HuH-7 (cell line): Measurements from ENCODE around the gene CARS1.

Experiments used
- DNase-seq: peaks from one replicate; pipeline ENCODE4 v3.0.0; 2011; ENCODE audit warnings: low spot score

CARS1 gene

GRCh38 chr11:3037040-3037944, 19.9 kb downstream of the CARS1 start:
- DNase-seq = peak; percentile 72

- DNase-seq = no peak
These were observed 20.8 kb downstream of the CARS1 start for GRCh38 chr11:3036419-3036818.

DNA sequence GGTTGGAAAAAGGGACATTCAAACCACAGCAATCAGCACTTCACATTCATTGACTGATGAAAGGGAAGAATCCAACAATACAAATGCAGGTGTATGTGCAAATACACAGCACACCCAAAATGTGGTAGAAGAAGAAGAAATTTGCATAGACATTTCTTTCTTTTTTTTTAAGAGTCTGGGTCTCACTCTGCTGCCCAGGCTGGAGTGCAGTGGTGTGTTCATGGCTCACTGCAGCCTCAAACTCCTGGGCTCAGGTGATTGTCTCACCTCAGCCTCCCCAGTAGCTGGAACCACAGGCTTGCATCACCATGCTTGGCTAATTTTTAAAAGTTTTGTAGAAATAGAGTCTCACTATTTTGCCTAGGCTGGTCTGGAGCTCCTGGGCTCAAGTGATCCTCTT, 21.9 kb downstream of the CARS1 start:
- DNase-seq = no peak

GRCh38 chr11:3030289-3031070, 26.7 kb downstream of the CARS1 start:
- DNase-seq = no peak

DNA sequence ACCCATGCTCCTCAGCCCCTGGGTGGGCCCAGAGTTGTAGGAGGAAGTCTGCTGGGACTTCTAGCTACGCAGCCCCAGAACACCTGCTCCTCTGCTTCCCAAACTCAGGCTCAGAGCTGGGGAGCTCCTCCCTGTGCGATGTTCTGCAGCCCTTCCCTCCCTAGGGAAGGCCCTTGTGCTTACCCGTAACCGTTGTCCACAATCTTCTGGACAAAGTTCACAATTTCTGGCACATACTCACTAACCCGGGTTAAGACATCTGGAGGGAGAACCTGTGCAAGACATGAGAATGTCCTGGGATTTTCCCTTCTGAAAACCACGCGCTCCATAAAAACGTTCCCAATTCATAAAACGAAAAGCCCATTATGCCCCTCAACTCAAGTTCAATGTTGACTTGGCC, 28.4 kb downstream of the CARS1 start:
- DNase-seq = no peak

DNA sequence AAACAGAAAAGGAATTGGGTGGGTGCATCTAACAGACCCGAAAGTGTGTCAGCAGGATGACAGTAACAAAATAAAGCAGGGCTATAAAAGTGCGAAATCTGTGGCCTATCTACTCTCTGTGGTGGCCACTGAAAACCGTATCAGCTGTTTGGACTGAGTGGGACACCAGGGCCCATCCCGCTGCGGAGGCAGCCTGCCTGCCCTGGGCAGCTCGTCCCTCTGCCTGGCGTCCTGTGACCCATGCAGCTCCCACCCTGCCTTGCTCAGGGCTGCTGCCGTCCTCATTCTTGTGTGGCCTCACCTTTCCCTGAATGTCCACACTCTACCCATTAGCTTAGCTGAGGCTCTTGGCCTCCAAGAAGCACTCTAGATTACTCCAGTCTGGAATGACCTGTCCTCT, 30.4 kb downstream of the CARS1 start:
- no peak for DNase-seq

- DNase-seq = no peak
These were observed 34.2 kb downstream of the CARS1 start for GRCh38 chr11:3022982-3023381.

DNA sequence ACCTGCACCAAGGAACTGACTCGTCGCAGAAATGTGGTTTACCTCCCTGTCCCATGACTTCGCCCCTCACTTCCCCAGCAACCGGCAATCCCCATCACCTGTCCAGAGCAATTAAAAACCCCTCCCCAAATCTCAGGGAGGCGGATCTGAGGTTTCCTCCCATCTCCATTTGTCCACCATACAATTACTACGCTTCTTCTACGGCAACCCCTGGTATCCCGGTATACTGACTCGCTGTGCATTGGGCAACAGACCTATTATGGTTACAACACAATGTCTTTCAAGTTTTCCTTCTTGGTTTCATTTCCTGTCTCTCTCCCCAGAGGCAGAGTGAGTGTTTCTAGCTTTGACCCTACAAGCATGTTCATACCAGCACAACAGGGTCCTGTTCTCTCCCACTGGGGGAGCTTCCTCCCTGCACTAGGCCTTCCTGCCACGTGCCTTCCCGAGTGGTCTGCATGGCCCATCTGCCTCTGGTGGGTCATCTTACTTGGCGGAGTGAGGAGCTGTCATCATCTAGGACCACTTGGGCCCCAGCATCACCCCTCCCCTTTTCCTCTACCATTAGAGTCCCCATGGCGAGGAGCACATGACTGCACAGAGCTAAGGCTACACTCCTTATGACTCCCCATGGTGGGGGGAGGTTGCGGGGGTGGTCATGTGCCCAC, 34.8 kb downstream of the CARS1 start:
- DNase-seq = no peak

GRCh38 chr11:3021125-3021524, 36.1 kb downstream of the CARS1 start:
- DNase-seq = peak; percentile 89

GRCh38 chr11:3020011-3020410, 37.2 kb downstream of the CARS1 start:
- DNase-seq = no peak

GRCh38 chr11:3018596-3018995, 38.6 kb downstream of the CARS1 start:
- no peak for DNase-seq

DNA sequence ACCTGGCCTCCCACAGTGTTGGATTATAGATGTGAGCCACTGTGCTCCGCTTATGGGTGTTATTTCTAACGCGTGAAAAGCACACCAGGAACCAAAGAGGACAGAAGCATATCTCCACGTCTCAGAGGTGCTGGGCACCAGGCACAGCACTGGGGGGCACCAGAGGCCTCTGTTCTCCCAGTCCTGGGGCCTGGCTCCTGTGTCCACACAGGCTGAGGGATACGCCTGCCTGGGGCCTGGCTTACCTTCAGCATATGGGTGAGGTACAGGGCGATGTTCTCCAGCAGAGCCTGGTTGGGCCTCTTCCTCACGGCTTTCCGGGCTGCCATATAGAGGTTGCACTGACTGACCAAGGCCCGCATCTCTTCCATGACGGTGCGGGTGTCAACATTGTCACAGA, 40.4 kb downstream of the CARS1 start:
- no peak for DNase-seq

GRCh38 chr11:3015796-3016195, 41.4 kb downstream of the CARS1 start:
- no peak for DNase-seq

- no peak for DNase-seq
These were observed 42.3 kb downstream of the CARS1 start for GRCh38 chr11:3014943-3015342.

GRCh38 chr11:3014057-3014938, 42.9 kb downstream of the CARS1 start:
- DNase-seq = no peak

- DNase-seq = no peak
These were observed 45.0 kb downstream of the CARS1 start for GRCh38 chr11:3011891-3012885.

GRCh38 chr11:3010521-3011275, 46.5 kb downstream of the CARS1 start:
- no peak for DNase-seq

GRCh38 chr11:3010004-3010403, 47.2 kb downstream of the CARS1 start:
- DNase-seq = no peak

GRCh38 chr11:3009481-3009880, 47.7 kb downstream of the CARS1 start:
- no peak for DNase-seq
